ENCODE results near the gene TADA1.

DNA sequence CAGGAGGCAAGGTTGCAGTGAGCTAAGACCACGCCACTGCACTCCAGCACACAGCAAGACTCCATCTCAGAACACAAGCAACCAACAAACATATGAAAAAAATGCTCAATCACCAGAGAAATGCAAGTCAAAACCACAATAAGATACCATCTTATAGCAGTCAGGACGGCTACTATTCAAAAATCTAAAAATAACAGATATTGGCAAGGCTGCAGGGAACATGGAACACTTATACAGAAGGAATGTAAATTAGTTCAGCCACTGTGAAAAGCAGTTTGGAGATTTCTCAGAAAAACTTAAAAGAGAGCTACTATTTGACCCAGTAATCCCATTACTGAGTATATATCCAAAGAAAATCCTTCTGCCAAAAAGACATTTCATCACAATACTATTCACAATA is 64.4 kb downstream of the TADA1 start:
- no peak for TF ChIP-seq POLR2AphosphoS5 (IDR thresholded peaks at IDR 0.05; ENCODE audit: insufficient read depth in 1 of 2, low read depth in 1 of 2)
- TF ChIP-seq POLR2A (IDR thresholded peaks at IDR 0.05) = no peak
- TF ChIP-seq, protein P1, sequence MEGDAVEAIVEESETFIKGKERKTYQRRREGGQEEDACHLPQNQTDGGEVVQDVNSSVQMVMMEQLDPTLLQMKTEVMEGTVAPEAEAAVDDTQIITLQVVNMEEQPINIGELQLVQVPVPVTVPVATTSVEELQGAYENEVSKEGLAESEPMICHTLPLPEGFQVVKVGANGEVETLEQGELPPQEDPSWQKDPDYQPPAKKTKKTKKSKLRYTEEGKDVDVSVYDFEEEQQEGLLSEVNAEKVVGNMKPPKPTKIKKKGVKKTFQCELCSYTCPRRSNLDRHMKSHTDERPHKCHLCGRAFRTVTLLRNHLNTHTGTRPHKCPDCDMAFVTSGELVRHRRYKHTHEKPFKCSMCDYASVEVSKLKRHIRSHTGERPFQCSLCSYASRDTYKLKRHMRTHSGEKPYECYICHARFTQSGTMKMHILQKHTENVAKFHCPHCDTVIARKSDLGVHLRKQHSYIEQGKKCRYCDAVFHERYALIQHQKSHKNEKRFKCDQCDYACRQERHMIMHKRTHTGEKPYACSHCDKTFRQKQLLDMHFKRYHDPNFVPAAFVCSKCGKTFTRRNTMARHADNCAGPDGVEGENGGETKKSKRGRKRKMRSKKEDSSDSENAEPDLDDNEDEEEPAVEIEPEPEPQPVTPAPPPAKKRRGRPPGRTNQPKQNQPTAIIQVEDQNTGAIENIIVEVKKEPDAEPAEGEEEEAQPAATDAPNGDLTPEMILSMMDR (IDR thresholded peaks at IDR 0.05) = no peak
